GM12872 (cell line): ENCODE measurements around the gene RIC8A.

Source experiments
- TF ChIP-seq, protein P1 (sequence below): IDR thresholded peaks from 3 replicates; pipeline ENCODE4 v1.5.1; 2011; ENCODE audit warnings: low read depth, mild to moderate bottlenecking, low read length, moderate library complexity; ENCODE audit not compliant: insufficient read depth

RIC8A gene

DNA sequence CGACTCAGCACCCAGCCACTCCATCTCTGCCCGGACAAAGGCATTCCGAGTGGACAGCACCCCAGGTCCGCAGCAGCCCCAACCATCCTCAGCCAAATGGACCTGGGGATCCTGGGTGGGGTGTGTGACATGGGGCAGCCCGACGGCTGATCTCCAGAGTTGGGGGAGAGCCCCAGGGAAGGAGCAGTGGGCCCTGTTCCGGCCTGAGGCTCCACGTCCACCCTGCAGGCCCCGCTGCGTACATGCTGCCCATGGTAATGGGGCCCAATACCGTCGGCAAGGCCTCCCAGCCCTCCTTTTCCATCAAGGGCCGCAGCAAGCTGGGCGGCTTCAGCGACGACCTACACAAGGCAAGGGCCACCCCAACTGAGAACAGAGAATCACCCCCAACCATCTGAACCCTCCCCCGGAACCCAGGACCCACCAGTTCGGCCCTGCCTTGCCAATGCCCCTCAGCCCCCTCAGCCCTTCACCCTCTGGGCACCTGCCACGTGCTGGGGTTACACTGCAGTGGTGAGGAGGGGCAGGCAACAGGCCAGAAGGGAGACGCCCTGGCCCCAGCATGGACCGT is 9.2 kb upstream of the RIC8A start:
- TF ChIP-seq, protein P1, sequence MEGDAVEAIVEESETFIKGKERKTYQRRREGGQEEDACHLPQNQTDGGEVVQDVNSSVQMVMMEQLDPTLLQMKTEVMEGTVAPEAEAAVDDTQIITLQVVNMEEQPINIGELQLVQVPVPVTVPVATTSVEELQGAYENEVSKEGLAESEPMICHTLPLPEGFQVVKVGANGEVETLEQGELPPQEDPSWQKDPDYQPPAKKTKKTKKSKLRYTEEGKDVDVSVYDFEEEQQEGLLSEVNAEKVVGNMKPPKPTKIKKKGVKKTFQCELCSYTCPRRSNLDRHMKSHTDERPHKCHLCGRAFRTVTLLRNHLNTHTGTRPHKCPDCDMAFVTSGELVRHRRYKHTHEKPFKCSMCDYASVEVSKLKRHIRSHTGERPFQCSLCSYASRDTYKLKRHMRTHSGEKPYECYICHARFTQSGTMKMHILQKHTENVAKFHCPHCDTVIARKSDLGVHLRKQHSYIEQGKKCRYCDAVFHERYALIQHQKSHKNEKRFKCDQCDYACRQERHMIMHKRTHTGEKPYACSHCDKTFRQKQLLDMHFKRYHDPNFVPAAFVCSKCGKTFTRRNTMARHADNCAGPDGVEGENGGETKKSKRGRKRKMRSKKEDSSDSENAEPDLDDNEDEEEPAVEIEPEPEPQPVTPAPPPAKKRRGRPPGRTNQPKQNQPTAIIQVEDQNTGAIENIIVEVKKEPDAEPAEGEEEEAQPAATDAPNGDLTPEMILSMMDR, result no peak

DNA sequence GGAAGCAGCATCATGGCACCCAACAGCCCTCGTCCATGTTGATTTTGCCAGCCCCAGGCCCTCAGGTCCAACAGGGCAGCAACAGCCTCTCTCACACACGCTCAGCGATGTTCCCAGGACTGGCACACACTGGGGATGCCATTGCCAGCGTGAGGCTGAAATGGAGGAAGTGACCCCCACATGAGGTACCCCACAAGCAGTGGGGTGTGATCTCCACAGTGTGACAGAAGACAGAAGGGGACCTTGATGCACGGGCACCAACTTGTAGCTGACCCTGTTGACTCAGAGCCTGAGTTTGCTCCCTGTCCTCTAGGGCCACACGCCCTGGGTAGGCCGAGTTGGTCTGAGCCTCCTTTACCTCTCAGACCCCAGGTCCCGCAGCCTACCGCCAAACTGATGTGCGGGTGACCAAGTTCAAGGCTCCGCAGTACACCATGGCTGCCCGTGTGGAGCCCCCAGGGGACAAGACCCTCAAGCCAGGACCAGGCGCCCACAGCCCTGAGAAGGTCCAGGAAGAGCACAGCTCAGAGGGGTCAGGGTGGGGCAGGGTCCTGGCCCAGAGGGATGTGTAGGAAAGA is 8.4 kb upstream of the RIC8A start:
- TF ChIP-seq, protein P1, result no peak

DNA sequence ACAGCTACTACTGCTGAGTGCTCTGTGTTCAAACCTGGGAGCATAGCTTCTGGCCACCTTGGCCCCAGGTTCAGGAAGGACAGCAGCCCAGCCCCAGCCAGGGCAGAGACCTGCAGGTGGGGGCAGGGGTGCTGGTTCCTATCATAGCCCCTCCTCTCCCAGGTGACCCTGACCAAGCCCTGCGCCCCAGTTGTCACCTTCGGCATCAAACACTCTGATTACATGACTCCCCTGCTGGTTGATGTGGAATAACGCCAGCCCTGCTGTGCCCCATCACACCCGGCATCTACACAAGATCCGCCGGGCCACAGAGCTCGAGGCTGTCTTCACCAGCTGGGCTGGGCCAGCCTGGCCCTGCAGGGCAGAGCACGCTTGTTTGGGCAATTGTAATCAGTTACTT is 7.7 kb upstream of the RIC8A start:
- TF ChIP-seq, protein P1, result no peak

DNA sequence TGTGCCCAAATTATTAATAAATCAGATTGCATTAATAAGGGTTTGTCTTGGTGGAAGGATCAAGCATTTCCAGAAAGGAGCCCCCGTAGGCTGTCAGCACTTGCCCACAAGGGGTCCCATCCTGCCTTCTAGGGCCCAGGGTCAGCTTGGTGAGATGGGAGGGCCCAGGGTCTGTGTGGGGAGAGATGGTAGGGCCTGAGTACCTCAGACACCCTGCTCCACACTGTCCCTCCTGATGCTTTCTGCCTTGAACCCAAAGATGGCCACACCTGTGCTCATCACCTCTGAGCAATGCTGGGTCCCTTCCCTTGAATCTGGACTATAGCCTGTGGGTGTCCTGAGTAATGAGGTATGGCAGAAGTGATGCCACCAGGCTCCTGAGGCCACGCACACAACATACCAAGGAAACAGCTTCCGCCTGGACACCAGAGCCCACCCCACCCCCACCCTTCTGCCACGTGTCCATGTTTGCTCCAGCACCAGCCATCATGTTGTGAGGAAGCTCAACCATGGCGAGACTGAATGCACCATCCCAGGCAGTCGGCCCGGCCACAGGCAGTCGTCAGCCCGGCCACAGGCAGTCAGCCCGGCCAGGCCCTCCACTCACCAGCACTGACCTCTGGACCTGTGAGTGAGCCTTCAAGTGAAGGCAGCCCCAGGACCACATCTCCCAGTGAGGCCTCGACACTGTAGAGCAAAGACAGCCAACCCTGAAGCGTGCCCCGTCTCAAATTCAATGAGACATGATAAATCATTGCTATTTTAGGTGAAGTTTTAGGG is 7.1 kb upstream of the RIC8A start:
- TF ChIP-seq, protein P1, result no peak

DNA sequence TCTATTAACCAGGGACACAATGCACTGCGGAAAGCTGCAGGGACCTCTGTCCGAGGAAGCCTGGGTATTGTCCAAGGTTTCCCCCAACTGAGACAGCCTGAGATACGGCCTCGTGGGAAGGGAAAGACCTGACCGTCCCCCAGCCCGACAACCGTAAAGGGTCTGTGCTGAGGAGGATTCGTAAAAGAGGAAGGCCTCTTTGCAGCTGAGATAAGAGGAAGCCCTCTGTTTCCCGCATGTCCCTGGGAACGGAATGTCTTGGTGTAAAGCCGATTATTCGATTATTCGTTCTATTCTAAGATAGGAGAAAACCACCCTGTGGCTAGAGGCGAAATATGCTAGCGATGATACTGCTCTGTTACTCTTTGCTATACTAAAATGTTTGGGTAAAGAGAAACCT is 5.5 kb upstream of the RIC8A start:
- TF ChIP-seq, protein P1, result no peak

DNA sequence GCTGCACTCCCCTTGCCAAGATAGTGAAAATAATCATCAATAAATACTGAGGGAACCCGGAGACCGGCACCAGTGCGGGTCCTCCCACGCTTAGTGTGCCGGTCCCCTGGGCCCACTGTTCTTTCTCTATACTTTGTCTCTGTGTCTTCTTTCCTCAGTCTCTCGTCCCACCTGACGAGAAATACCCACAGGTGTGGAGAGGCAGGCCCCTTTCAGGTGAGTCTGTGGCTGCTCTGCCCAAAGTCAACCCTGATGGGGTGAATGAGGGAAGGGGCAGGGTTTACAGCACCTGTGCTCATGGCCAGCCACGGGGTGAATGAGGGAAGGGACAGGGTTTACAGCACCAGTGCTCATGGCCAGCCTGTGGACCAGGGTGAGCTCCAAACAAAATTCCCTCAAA is 5.0 kb upstream of the RIC8A start:
- TF ChIP-seq, protein P1, result no peak

DNA sequence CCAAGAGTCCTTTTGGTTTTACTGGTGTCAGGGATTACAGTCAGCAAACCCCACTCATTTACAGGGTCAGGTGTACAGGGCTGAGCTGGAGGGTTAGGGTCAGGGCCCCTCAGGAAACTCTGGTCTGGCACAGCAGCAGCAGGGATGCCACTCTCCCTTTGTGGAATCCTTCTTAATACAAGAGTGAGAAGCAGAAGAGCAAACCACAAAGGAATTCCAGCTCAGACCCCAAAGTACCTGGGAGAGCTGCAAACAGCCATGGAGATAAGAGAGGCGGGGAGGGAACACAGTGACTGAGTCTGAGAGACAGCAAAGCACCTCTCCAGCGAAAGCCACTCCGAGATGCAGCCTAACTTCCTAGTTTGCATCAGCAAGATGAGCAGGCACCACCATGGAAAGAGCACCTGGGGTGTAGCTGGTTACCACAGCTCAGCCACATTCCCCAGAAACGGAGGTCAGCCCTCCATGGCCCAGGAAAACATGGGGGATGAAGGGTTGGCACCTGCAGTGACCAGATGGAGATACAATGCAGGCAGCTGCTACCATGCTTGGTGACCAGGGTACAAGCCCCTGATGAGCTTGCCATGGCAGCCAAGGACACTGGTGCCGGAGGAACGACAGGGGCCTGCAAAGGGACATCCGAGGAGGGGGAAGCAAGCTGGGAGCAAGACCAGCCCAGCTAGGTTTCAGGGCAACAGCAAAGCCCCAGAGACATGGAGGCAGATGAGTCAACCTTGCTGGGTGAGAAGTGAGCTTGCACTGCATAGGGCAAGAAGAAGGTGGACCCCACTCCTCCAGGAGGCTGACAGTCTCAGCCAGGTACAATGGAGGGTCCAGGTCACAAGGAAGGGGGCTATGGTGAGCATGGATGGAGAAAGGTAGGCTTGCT is 4.2 kb upstream of the RIC8A start:
- TF ChIP-seq, protein P1, result no peak
